ENCODE measurements around the gene PLPPR1.
A peak's percentile ranks its signal among the peaks of the same experiment; 100 is the strongest.
"Not testable (repeated sequence)": the region's sequence is repeated elsewhere in the genome, so short reads cannot be mapped to it uniquely, and the experiment has no call there.

The PLPPR1 gene

DNA sequence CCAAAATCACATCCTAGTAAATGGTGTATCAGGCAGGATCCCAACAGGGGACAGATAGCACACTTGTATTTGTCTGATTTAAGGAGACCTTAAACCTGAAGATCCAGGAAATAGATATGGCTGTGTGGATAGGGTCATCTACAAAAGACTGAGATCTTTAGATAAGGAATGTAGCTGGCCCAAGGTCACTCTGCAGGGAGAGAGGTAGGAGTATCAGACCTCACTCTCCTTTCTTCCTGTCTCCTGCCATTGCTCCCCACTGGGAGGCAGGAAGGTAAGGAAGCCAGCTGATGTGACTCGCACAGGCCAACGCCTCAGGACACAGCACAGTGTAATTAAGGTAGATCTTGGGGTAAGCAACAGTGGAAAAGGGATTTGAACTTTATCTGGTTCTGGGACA, 85.8 kb downstream of the PLPPR1 start:
- TF ChIP-seq JUND (IDR thresholded peaks at IDR 0.05; ENCODE audit: low read depth), result no peak
- DNase-seq (ENCODE audit: low read depth in 1 of 2, low spot score in 1 of 2), result no peak
- in situ Hi-C loops (cut with HindIII; ENCODE audit: low pct_unique_long_range_greater_than_20kb, low sequenced_read_pairs), result no loop called here

- in situ Hi-C loops (cut with HindIII; ENCODE audit: low pct_unique_long_range_greater_than_20kb, low sequenced_read_pairs), result no loop called here
- TF ChIP-seq JUND (IDR thresholded peaks at IDR 0.05; ENCODE audit: low read depth), result no peak
- DNase-seq (ENCODE audit: low read depth in 1 of 2, low spot score in 1 of 2), result no peak
These were observed 86.6 kb downstream of the PLPPR1 start for GRCh38 chr9:101115102-101115501.

- in situ Hi-C loops (cut with HindIII; ENCODE audit: low pct_unique_long_range_greater_than_20kb, low sequenced_read_pairs), result no loop called here
- DNase-seq (ENCODE audit: low read depth in 1 of 2, low spot score in 1 of 2), result no peak
- no peak for TF ChIP-seq JUND (IDR thresholded peaks at IDR 0.05; ENCODE audit: low read depth)
These were observed 88.6 kb downstream of the PLPPR1 start for GRCh38 chr9:101117161-101117560.

DNA sequence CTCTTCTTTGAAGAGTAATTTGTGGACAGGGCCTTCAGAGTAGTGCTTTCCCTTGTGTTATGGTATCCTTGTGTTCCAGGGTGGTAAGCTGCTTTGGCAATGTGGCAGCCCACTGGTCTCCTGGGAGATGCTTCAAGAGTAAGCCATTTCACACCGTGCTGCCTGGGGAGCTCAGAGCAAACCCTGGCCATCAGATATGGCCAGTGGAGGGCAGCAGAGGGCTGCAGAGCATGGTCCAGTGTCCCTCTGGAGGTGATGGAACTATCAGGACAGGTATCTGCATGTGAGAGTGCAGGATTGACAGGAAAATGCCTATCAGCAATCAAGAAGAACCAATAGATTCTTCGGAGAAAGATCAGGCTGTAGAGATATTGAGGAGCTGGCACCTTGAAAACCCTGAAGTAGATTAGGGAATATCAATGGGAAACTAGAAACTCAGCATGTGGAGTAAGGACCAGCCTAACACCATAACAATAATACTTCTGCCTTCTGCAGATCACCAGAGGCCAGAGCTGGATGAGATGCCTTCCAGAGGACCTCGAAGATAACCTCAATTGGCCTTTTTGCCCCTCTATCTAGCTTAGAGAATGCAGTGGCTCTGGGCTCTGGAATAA, 90.8 kb downstream of the PLPPR1 start:
- in situ Hi-C loops (cut with HindIII; ENCODE audit: low pct_unique_long_range_greater_than_20kb, low sequenced_read_pairs), result no loop called here
- DNase-seq (ENCODE audit: low read depth in 1 of 2, low spot score in 1 of 2), result peak; percentile 5 to 51
- no peak for TF ChIP-seq JUND (IDR thresholded peaks at IDR 0.05; ENCODE audit: low read depth)

GRCh38 chr9:101121836-101122399, 93.4 kb downstream of the PLPPR1 start:
- in situ Hi-C loops (cut with HindIII; ENCODE audit: low pct_unique_long_range_greater_than_20kb, low sequenced_read_pairs), result no loop called here
- no peak for TF ChIP-seq JUND (IDR thresholded peaks at IDR 0.05; ENCODE audit: low read depth)

GRCh38 chr9:101126556-101126955, 98.0 kb downstream of the PLPPR1 start:
- no peak for DNase-seq (ENCODE audit: low read depth in 1 of 2, low spot score in 1 of 2)
- TF ChIP-seq JUND (IDR thresholded peaks at IDR 0.05; ENCODE audit: low read depth), result no peak
- in situ Hi-C loops (cut with HindIII; ENCODE audit: low pct_unique_long_range_greater_than_20kb, low sequenced_read_pairs), result no loop called here

More at GRCh38 chr9:101121836-101122399, 93.4 kb downstream of the PLPPR1 start:
- DNase-seq (ENCODE audit: low read depth in 1 of 2, low spot score in 1 of 2), result no peak

DNA sequence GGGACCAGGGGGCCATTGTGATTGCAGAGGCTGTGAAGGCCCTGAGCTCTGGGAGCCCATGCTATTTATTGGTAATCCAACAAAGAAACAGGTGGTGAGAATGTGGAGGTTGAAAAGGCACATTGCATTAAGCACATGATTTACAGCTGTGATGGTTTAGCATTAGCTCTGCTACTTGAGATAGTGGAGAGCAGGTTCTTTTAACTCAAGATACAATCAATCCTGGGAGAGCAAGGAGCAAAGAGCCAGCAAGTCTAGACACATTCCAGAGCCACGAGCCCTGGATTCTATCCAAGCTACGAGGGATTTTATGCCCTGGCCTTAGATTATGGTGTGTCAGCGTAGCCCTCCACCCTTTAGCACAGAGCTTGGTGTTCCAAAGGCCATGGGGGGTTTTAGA, 98.8 kb downstream of the PLPPR1 start:
- in situ Hi-C loops (cut with HindIII; ENCODE audit: low pct_unique_long_range_greater_than_20kb, low sequenced_read_pairs); DNase-seq (ENCODE audit: low read depth in 1 of 2, low spot score in 1 of 2): not testable (repeated sequence)

- in situ Hi-C loops (cut with HindIII; ENCODE audit: low pct_unique_long_range_greater_than_20kb, low sequenced_read_pairs), result no loop called here
These were observed 100.1 kb downstream of the PLPPR1 start for GRCh38 chr9:101128623-101129022.

GRCh38 chr9:101130054-101130453, 101.5 kb downstream of the PLPPR1 start:
- DNase-seq (ENCODE audit: low read depth in 1 of 2, low spot score in 1 of 2), result no peak
- no peak for TF ChIP-seq JUND (IDR thresholded peaks at IDR 0.05; ENCODE audit: low read depth)
- in situ Hi-C loops (cut with HindIII; ENCODE audit: low pct_unique_long_range_greater_than_20kb, low sequenced_read_pairs), result no loop called here

More at GRCh38 chr9:101128623-101129022, 100.1 kb downstream of the PLPPR1 start:
- no peak for DNase-seq (ENCODE audit: low read depth in 1 of 2, low spot score in 1 of 2)
- no peak for TF ChIP-seq JUND (IDR thresholded peaks at IDR 0.05; ENCODE audit: low read depth)

- TF ChIP-seq JUND (IDR thresholded peaks at IDR 0.05; ENCODE audit: low read depth), result no peak
- in situ Hi-C loops (cut with HindIII; ENCODE audit: low pct_unique_long_range_greater_than_20kb, low sequenced_read_pairs), result no loop called here
- DNase-seq (ENCODE audit: low read depth in 1 of 2, low spot score in 1 of 2), result no peak
These were observed 102.8 kb downstream of the PLPPR1 start for GRCh38 chr9:101131326-101131725.

DNA sequence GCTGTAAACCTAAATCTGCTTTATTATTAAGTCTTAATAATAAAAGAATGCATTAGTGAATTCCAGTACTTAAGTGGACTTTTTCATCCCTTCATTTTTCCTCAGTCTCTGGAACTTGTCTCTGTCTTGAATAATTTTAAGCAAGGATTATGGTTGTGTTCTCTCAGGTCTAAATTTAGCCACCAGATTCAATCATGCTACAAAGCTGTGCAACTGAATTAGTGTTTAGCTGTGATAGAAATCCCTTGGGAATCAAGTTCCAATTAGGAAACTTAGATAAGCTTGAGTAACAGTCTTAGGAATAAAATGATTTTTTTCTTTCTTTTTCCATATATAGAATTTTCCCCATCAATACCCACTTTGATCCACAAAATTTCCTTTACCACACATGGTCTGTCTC, 104.3 kb downstream of the PLPPR1 start:
- no peak for DNase-seq (ENCODE audit: low read depth in 1 of 2, low spot score in 1 of 2)
- TF ChIP-seq JUND (IDR thresholded peaks at IDR 0.05; ENCODE audit: low read depth), result no peak
- in situ Hi-C loops (cut with HindIII; ENCODE audit: low pct_unique_long_range_greater_than_20kb, low sequenced_read_pairs), result no loop called here

GRCh38 chr9:101138509-101138908, 110.0 kb downstream of the PLPPR1 start:
- in situ Hi-C loops (cut with HindIII; ENCODE audit: low pct_unique_long_range_greater_than_20kb, low sequenced_read_pairs), result no loop called here
- TF ChIP-seq JUND (IDR thresholded peaks at IDR 0.05; ENCODE audit: low read depth), result no peak
- DNase-seq (ENCODE audit: low read depth in 1 of 2, low spot score in 1 of 2), result no peak

DNA sequence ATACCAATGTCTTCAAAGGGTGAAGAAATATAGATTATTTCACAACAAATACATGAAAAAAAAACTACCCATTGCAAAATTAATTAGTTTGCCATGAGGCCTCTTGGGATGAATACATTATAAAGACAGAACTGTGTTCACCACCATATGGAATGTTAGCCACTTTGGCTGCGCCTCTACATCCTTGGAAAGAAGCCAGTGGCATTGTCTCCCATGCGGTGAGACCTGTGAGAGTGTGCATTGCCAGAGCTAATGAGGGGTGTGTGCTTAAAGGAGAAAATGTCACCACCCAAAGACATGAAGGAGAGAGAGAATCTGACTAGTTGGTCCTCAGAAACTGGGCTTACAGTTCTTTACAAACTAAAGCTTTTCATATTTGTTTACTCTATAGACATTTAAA, 110.6 kb downstream of the PLPPR1 start:
- in situ Hi-C loops (cut with HindIII; ENCODE audit: low pct_unique_long_range_greater_than_20kb, low sequenced_read_pairs), result no loop called here
- no peak for DNase-seq (ENCODE audit: low read depth in 1 of 2, low spot score in 1 of 2)
- TF ChIP-seq JUND (IDR thresholded peaks at IDR 0.05; ENCODE audit: low read depth), result no peak

DNA sequence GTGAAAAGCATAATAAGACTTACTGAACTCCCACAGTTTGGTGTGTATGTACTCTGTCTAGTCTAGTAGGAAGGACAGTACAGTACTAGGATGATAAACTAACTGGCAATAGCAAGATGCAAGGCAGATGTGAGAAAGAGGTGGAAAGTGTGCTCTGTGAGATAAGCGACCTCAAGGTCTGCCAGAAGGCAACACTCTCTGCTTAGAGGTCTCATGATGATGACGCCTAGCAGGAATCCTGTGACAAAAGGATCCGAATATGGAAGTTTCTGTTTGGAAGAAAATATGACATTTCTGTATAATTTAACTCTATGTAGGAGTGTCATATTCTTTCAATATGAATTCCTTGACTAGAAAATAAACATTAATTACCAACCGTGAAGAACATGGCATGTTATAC, 112.2 kb downstream of the PLPPR1 start:
- no peak for TF ChIP-seq JUND (IDR thresholded peaks at IDR 0.05; ENCODE audit: low read depth)
- in situ Hi-C loops (cut with HindIII; ENCODE audit: low pct_unique_long_range_greater_than_20kb, low sequenced_read_pairs), result no loop called here
- DNase-seq (ENCODE audit: low read depth in 1 of 2, low spot score in 1 of 2), result no peak

Measured in T47D (cell line).